ENCODE results near the gene TTC28. TPM values are rescaled to one million over a fixed set of nuclear protein-coding genes. Genes with fewer than 3 reads are reported as not detected.

The TTC28 gene
- total and polyA plus RNA-seq, 8 donors: 31.1 to 44.2 (median 41.4) TPM

- no peaks in the 10 kb centered on the region for H3K27me3 ChIP-seq
- H3K4me3 ChIP-seq: no peak overlapping the region
- no peaks in the 10 kb centered on the region for H3K9me3 ChIP-seq
- ATAC-seq (no peak), DNase-seq (no peak)
- TF ChIP-seq CTCF (IDR thresholded peaks at IDR 0.05): no peak
- no peaks in the 10 kb centered on the region for H3K4me1 ChIP-seq
- intact Hi-C loops (cut with DNase I): loop anchor here in 1 of 2 donors (10.0 kb wide), 1 partner anchor 540 kb away; no protein-coding TSS in a partner anchor
- H3K36me3 ChIP-seq: no peaks in the 10 kb centered on the region
- no peak overlapping the region for H3K27ac ChIP-seq
Measured at GRCh38 chr22:28054819-28055208, 624.8 kb downstream of the TTC28 start.

GRCh38 chr22:28053896-28054818 is 625.5 kb downstream of the TTC28 start:
- Histone ChIP-seq H3K4me3 (no peak overlapping the region), H3K9me3 (no peaks in the 10 kb centered on the region), H3K27me3 (no peaks in the 10 kb centered on the region), H3K27ac (no peak overlapping the region), H3K4me1 (no peaks in the 10 kb centered on the region), H3K36me3 (no peaks in the 10 kb centered on the region)
- no peak for TF ChIP-seq CTCF (IDR thresholded peaks at IDR 0.05)
- no peak for ATAC-seq
- no peak for DNase-seq
- intact Hi-C loops (cut with DNase I): loop anchor here in 1 of 2 donors (10.0 kb wide), 1 partner anchor 541 kb away; no protein-coding TSS in a partner anchor

- H3K27ac ChIP-seq: no peak overlapping the region
- intact Hi-C loops (cut with DNase I): loop anchor here in 1 of 2 donors (10.0 kb wide), 1 partner anchor 542 kb away; no protein-coding TSS in a partner anchor
- ATAC-seq: no peak
- no peak for TF ChIP-seq CTCF (IDR thresholded peaks at IDR 0.05)
- DNase-seq: no peak
- peaks cover 0 to 7% of the 10 kb centered on the region in 2 donors for H3K4me1 ChIP-seq
- no peak overlapping the region for H3K4me3 ChIP-seq
- H3K27me3 ChIP-seq: no peaks in the 10 kb centered on the region
- H3K9me3 ChIP-seq: no peaks in the 10 kb centered on the region
- H3K36me3 ChIP-seq: no peaks in the 10 kb centered on the region
Measured at GRCh38 chr22:28052825-28053269, 626.8 kb downstream of the TTC28 start.

- TF ChIP-seq CTCF (IDR thresholded peaks at IDR 0.05): peak; percentile 65 to 79
- H3K9me3 ChIP-seq: no peaks in the 10 kb centered on the region
- ATAC-seq: peak; percentile 82
- H3K27me3 ChIP-seq: no peaks in the 10 kb centered on the region
- peaks cover 0 to 13% of the 10 kb centered on the region in 2 donors for H3K4me1 ChIP-seq
- H3K27ac ChIP-seq: peak overlapping the region in 1 of 2 donors; percentile 26
- no peaks in the 10 kb centered on the region for H3K36me3 ChIP-seq
- DNase-seq: peak in 3 of 4 donors; percentile 53 to 78 (median 54)
- intact Hi-C loops (cut with DNase I): loop anchor here in 1 of 2 donors (10.0 kb wide), 1 partner anchor 543 kb away; no protein-coding TSS in a partner anchor
- no peak overlapping the region for H3K4me3 ChIP-seq
Measured at GRCh38 chr22:28051787-28052356, 627.8 kb downstream of the TTC28 start.

Data from left lung (tissue), 10 donors.